ENCODE results near the gene TRHDE. TPM values are rescaled to one million over a fixed set of nuclear protein-coding genes. Genes with fewer than 3 reads are reported as not detected.

The TRHDE gene, protein sequence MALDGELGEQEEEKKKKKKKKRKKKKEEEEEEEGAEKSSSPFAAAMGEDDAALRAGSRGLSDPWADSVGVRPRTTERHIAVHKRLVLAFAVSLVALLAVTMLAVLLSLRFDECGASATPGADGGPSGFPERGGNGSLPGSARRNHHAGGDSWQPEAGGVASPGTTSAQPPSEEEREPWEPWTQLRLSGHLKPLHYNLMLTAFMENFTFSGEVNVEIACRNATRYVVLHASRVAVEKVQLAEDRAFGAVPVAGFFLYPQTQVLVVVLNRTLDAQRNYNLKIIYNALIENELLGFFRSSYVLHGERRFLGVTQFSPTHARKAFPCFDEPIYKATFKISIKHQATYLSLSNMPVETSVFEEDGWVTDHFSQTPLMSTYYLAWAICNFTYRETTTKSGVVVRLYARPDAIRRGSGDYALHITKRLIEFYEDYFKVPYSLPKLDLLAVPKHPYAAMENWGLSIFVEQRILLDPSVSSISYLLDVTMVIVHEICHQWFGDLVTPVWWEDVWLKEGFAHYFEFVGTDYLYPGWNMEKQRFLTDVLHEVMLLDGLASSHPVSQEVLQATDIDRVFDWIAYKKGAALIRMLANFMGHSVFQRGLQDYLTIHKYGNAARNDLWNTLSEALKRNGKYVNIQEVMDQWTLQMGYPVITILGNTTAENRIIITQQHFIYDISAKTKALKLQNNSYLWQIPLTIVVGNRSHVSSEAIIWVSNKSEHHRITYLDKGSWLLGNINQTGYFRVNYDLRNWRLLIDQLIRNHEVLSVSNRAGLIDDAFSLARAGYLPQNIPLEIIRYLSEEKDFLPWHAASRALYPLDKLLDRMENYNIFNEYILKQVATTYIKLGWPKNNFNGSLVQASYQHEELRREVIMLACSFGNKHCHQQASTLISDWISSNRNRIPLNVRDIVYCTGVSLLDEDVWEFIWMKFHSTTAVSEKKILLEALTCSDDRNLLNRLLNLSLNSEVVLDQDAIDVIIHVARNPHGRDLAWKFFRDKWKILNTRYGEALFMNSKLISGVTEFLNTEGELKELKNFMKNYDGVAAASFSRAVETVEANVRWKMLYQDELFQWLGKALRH
- not detected for total RNA-seq

GRCh38 chr12:72272091-72272661, at the start of gene TRHDE:
Gene TRHDE, plus strand, starts transcription at chr12:72272370. Its CDS starts 274 bp downstream, at chr12:72272644.
- DNase-seq = no peak

DNA sequence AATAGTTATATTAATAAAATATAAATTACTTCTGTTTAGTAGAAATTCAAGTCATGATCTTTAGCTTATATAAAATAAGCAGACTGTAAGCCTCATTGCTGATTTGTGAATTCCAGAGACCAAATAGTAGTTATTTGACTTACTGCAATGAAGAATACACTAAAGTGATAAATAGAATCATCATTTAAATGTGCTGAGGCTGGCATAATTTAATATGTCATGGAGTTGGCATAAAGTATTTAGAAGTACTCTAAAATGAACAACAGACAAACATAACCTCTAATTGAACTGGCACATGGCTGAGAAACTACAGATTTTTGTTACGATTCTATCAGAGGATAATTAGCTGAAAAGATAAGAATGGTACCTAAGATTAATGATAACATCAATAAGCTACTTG, 45.7 kb upstream of the TRHDE start:
- no peak for DNase-seq

DNA sequence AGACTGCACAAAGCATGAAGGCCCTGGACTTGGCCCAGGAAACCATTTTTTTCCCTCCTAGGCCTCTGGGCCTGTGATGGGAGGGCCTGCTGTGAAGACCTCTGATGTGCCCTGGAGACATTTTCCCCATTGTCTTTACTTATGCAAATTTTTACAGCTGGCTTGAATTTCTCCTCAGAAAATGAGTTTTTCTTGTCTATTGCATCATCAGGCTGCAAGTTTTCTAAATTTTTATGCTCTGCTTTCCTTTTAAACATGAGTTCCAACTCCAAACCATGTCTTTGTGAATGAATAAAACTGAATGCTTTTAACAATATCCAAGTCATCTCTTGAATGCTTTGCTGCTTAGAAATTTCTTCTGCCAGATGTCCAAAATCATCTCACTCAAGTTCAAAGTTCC, 43.7 kb upstream of the TRHDE start:
- DNase-seq = no peak

- DNase-seq = no peak
Observed at GRCh38 chr12:72230589-72230988, 41.6 kb upstream of the TRHDE start.

GRCh38 chr12:72234886-72235285, 37.3 kb upstream of the TRHDE start:
- DNase-seq = no peak

DNA sequence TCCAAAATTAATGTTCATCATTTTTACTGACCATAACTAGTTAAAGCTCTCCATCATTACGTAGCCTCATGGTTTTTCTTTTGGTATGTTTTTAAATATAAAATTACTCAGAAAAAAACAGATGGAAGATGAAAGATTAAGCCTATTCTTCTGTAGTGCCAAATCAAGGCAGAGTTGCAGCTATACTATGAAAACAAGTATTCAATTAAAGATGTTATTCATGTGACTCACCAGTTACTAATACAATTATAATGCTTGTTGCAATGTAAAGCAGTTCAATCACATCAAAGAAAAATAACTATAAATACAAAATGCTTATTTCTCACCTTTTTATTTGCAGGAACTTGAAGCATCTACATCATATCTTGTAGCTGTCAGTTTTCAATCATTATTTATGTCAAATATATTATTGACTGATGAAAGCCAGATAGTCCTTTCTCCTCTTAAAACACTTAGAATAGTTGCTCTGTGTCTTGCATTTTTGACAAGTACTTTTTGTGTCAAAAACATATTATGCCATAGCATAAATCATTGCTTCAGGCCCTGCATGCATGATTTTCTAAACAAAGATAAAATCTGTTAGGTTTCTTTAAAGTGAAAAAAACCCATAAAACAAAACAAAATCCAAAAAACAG, 36.0 kb upstream of the TRHDE start:
- DNase-seq = no peak

DNA sequence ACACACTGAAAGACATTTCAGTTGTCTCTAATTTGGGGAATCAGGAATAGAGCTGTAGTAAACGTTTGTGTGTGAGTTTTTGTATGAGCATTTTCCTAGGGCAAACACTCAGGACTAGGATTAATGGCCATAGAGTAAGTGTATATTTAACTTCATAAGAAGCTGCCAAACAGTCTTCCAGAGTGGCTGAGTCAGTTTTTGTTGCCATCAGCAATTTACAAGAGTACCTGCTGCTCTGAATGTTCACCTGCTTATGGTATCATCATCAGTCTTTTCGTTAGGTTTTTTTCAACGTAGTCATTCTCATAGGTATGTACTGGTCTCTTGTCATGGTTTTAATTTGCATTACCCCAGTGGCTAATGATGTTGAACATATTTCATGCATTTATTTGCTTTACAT, 30.6 kb upstream of the TRHDE start:
- DNase-seq = no peak

GRCh38 chr12:72242946-72243345, 29.2 kb upstream of the TRHDE start:
- DNase-seq = no peak

- DNase-seq = no peak
Observed at GRCh38 chr12:72246370-72246769, 25.8 kb upstream of the TRHDE start.

GRCh38 chr12:72250346-72250745, 21.8 kb upstream of the TRHDE start:
- no peak for DNase-seq

DNA sequence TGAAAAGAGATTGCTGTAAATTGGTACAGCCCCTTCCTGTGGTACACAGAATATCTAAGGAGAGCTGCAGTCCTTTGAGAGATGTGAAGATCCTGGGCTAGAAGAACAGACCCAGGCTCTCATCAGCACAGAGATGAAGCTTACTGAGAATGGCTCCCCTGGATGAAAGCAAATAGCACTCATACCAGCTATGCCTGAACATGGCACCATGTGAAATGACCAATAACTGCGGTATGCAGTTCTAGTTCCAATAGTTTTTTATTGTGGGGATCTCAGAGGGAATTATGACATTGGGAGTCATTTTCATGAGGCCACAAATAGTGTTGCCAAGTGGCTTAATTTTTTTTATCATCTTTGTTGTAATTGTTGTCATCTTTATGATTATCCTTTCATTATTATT, 15.4 kb upstream of the TRHDE start:
- DNase-seq = no peak

GRCh38 chr12:72261885-72262284, 10.3 kb upstream of the TRHDE start:
- no peak for DNase-seq

DNA sequence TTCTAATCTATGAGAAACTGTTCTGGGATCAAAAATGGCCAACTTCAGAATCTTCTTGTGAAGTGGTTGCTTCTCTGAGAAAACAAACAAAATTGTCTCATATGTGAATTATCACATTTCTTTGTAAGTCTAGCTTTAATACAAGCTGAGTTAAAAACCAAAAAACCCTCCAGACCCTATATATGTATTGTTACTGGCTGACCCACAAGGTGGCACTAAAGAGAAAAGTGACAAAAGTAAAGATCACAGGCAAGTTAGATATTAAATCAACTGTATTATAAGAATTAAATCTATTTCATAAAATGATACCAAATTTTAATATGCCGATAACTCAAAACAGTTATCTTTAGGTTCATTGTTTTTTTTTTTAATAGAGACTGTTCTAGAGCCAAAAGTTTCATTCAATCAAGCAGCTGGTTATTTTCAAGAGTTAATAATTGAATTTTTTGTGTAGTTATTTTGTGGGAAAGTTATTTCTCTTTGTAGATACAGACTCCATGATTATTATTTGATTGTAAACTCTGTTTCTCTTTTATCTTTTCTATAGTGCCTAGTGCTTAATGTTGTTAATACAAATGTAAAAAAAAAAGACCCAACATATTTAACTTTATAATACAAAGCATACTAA, 7.5 kb upstream of the TRHDE start:
- no peak for DNase-seq

- DNase-seq = no peak
Observed at GRCh38 chr12:72267974-72268373, 4.2 kb upstream of the TRHDE start.

GRCh38 chr12:72268386-72268785, 3.8 kb upstream of the TRHDE start:
- no peak for DNase-seq

GRCh38 chr12:72269491-72269890, 2.7 kb upstream of the TRHDE start:
- no peak for DNase-seq

- no peak for DNase-seq
Observed at GRCh38 chr12:72270246-72270645, 1.9 kb upstream of the TRHDE start.

GRCh38 chr12:72270961-72271360, 1.2 kb upstream of the TRHDE start:
- no peak for DNase-seq

DNA sequence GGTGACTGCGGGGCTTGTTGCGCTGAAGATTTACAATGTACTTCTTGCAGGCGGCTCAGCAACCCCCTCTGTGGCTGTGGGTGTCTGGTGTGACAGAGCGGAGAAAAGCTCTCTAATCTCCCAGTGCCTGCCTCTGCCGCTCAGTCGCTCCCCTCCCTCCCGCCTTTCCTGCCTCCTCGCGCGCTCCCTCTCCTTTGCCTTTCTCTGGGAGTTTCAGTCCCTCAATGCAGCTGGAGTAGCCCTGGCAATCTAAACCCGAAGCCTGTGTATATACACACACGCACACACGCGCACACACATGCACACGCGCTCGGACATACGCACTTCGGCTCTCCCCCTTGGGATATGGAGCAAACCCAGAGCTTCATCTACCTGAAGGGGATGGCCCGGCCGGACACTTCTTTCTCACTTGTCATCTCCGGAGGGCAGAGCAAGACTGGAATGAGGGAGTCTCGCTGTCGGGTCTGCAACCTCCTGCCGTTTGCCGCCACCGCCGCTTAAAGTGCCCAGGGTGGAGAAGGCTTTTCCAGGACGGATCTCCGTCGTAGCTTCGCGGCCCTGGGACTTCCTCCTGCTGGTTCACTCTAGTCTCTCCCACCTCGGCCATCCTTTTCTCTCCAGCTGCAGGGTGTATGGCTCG, 599 bp upstream of the TRHDE start:
- DNase-seq = no peak

DNA sequence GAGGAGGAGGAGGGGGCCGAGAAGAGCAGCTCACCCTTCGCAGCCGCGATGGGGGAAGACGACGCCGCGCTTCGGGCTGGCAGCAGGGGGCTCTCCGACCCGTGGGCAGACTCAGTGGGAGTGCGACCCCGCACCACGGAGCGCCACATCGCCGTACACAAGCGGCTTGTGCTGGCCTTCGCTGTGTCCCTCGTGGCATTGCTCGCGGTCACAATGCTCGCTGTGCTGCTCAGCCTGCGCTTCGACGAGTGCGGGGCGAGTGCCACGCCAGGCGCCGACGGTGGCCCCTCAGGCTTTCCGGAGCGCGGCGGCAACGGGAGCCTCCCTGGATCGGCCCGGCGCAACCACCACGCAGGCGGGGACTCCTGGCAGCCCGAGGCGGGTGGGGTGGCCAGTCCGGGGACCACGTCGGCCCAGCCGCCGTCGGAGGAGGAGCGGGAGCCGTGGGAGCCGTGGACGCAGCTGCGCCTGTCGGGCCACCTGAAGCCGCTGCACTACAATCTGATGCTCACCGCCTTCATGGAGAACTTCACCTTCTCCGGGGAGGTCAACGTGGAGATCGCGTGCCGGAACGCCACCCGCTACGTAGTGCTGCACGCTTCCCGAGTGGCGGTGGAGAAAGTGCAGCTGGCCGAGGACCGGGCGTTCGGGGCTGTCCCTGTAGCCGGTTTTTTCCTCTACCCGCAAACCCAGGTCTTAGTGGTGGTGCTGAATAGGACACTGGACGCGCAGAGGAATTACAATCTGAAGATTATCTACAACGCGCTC, 745 bp downstream of the TRHDE start:
- DNase-seq = no peak

DNA sequence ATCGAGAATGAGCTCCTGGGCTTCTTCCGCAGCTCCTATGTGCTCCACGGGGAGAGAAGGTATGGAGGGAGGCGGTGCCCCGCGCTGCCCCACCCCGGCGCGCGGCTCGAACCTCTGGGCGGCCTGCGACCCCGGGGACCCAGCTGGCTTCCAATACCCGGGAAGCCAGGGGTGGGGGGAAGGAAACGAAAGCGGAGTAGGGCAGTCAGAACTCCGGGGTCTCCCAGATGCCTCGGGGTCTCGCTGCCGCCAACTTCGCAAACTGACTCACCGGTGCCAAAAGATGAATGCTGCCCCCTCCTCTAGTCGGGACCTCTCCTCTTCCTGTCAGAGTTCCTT, 1.3 kb downstream of the TRHDE start:
- DNase-seq = no peak

All from effector CD4-positive, alpha-beta T cell (primary cell).